Erythroblast (primary cell): ENCODE results near the gene GPR162.

Experiments
- GATA1 ChIP-seq: IDR thresholded peaks from 2 replicates; pipeline ENCODE4 v1.6.1; 2011; ENCODE audit warnings: low read depth, mild to moderate bottlenecking, control low read depth, low read length, moderate library complexity
- POLR2A ChIP-seq: IDR thresholded peaks from 2 replicates; pipeline ENCODE4 v1.6.1; 2011; ENCODE audit warnings: mild to moderate bottlenecking, low read length

DNA sequence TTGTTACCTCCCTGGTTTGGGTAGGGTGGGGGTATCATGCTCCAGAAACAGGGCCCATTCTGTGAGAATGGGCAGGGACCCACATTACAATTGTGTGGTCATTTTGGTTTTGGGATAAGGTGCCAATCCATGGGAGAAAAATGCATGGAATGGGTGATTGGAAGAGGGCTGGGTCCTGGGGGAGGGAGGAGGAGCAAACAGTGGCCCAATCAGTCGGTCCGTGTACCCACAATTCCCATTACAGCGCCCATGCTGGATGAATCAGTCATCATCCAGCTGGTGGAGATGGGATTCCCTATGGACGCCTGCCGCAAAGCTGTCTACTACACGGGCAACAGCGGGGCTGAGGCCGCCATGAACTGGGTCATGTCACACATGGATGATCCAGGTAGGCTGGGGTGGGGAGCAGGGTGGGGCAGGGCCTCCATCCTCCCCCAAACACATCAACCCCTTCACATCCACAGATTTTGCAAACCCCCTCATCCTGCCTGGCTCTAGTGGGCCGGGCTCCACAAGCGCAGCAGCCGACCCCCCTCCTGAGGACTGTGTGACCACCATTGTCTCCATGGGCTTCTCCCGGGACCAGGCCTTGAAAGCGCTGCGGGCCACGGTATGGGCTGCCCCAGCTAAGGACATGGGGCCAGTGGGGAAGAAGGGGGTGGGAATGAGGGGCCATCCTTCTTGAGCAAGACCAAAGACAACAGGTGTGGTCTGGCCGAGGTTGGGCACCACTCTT, 42.1 kb downstream of the GPR162 start:
- TF ChIP-seq POLR2A = no peak
- no peak for TF ChIP-seq GATA1
